ENCODE data around the gene RIBC2.

DNA sequence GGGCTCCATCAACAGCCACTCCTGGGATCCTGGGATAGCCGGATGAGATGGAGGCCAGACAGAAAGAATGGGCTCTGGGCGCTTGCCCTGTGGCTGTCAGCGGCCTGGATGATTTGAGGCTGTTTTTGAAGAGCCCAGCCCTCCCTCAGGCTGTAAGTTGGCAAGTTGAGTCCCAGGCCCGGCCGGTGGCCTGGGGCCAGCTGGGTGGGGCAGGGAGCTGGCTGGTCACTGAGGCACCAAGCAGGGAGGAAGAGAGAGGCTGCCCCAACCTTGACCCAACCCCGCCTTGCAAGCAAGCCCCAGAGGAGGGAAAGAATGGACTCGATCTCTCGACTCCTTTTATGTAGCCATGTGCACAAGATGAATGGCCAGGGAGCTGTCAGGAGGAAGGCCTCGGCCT, 34.9 kb downstream of the RIBC2 start:
- TF ChIP-seq ZFP3 (CRISPR knock-in tag; IDR thresholded peaks at IDR 0.05) (no peak), PPARA (CRISPR knock-in tag; IDR thresholded peaks at IDR 0.05; ENCODE audit: borderline replicate concordance) (no peak), ESRRG (CRISPR knock-in tag; IDR thresholded peaks at IDR 0.05) (no peak), ZC3H10 (CRISPR knock-in tag; IDR thresholded peaks at IDR 0.05) (no peak), ZNF8 (CRISPR knock-in tag; IDR thresholded peaks at IDR 0.05) (no peak), ZNF565 (CRISPR knock-in tag; conservative IDR thresholded peaks at IDR 0.05; ENCODE audit: low read depth) (no peak), ARNTL (CRISPR knock-in tag; IDR thresholded peaks at IDR 0.05; ENCODE audit: borderline replicate concordance, low read depth) (no peak), SNAI2 (CRISPR knock-in tag; IDR thresholded peaks at IDR 0.05) (no peak), ZFP30 (CRISPR knock-in tag; IDR thresholded peaks at IDR 0.05) (no peak), TCF4 (CRISPR knock-in tag; IDR thresholded peaks at IDR 0.05; ENCODE audit: borderline replicate concordance) (no peak)
- TF ChIP-seq, protein P1, sequence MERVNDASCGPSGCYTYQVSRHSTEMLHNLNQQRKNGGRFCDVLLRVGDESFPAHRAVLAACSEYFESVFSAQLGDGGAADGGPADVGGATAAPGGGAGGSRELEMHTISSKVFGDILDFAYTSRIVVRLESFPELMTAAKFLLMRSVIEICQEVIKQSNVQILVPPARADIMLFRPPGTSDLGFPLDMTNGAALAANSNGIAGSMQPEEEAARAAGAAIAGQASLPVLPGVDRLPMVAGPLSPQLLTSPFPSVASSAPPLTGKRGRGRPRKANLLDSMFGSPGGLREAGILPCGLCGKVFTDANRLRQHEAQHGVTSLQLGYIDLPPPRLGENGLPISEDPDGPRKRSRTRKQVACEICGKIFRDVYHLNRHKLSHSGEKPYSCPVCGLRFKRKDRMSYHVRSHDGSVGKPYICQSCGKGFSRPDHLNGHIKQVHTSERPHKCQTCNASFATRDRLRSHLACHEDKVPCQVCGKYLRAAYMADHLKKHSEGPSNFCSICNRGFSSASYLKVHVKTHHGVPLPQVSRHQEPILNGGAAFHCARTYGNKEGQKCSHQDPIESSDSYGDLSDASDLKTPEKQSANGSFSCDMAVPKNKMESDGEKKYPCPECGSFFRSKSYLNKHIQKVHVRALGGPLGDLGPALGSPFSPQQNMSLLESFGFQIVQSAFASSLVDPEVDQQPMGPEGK (CRISPR knock-in tag; IDR thresholded peaks at IDR 0.05; ENCODE audit: borderline replicate concordance), result no peak
- TF ChIP-seq, protein P2, sequence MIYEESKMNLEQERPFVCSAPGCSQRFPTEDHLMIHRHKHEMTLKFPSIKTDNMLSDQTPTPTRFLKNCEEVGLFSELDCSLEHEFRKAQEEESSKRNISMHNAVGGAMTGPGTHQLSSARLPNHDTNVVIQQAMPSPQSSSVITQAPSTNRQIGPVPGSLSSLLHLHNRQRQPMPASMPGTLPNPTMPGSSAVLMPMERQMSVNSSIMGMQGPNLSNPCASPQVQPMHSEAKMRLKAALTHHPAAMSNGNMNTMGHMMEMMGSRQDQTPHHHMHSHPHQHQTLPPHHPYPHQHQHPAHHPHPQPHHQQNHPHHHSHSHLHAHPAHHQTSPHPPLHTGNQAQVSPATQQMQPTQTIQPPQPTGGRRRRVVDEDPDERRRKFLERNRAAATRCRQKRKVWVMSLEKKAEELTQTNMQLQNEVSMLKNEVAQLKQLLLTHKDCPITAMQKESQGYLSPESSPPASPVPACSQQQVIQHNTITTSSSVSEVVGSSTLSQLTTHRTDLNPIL (CRISPR knock-in tag; IDR thresholded peaks at IDR 0.05; ENCODE audit: low read depth), result no peak
